K562 (cell line): ENCODE results near the gene PAFAH2. TPM values are rescaled to one million over a fixed set of nuclear protein-coding genes. Genes with fewer than 3 reads are reported as not detected.

Source experiments
- ATAC-seq: fragments of 200-7000 bp; cut with Tn5 transposase; 3 replicates; pipeline ENCODE4 v1.9.1; 2020; ENCODE audit warnings: moderate library complexity
- BruUV-seq: library from RNA; stranded (reverse); fragments of 400-500 nt; replicated peaks from 2 replicates; lab custom pipeline; 2021; lab: Mats Ljungman, UMichigan
- CTCF ChIA-PET: fragments of 300-600 bp; formaldehyde crosslinking; extraction: SDS; loops from one replicate; lab custom pipeline; 2021; ENCODE audit warnings: low intra/inter-chr PET ratio; lab: Yijun Ruan, JAX
- POLR2A ChIA-PET: fragments of 300-600, 350-650 bp; sonication (Branson Sonifier 250); formaldehyde crosslinking; extraction: SDS; loops from one replicate; lab custom pipeline; 2021; ENCODE audit warnings: antibody characterized with exemption, inconsistent platforms; lab: Yijun Ruan, JAX
- DNase-seq, 4 experiments: peaks; one replicate each; pipeline versions ENCODE4 v3.0.0 to v3.0.0-alpha.2; 2011 to 2018; ENCODE audit warnings: low spot score in 3 of 4, mixed read lengths in 3 of 4; ENCODE audit errors: extremely low read depth in 1 of 4
- FAIRE-seq: peaks from 2 replicates; lab custom pipeline; 2011; peaks lifted over from hg19 to GRCh38; lab: Jason Lieb, UNC
- H2AFZ ChIP-seq: 2 replicates; pipeline ENCODE4 v1.6.0; 2011; ENCODE audit warnings: low read depth, low read length, control low read depth, inconsistent platforms
- H3K27ac ChIP-seq: fragments of 200-600 bp; 3 replicates; pipeline ENCODE4 v1.8.0; 2011; ENCODE audit warnings: low read depth, mild to moderate bottlenecking, control low read depth, inconsistent platforms, low read length, moderate library complexity, mixed read lengths; ENCODE audit errors: extremely low read depth
- H3K27me3 ChIP-seq, 2 experiments: fragments of 300-600 bp in 1 of 2; 2 replicates in 1 of 2; 3 replicates in 1 of 2; pipeline versions ENCODE4 v1.6.0 to v1.8.0; 2011; ENCODE audit warnings: inconsistent platforms in 2 of 2, low read length in 2 of 2, mild to moderate bottlenecking in 1 of 2, mixed read lengths in 1 of 2, moderate library complexity in 1 of 2; ENCODE audit not compliant: control insufficient read depth in 2 of 2, insufficient read depth in 2 of 2
- H3K36me3 ChIP-seq: fragments of 300-600 bp; 3 replicates; pipeline ENCODE4 v1.8.0; 2011; ENCODE audit warnings: mild to moderate bottlenecking, low read length, inconsistent platforms; ENCODE audit not compliant: control insufficient read depth, insufficient read depth
- H3K4me1 ChIP-seq, 2 experiments: fragments of 200-600 bp in 1 of 2; replicated peaks in 1 of 2; 2 replicates in 1 of 2; 3 replicates in 1 of 2; pipeline versions ENCODE4 v1.5.1 to v1.8.0; 2011; ENCODE audit warnings: inconsistent platforms in 2 of 2, low read length in 2 of 2, mild to moderate bottlenecking in 1 of 2, mixed read lengths in 1 of 2, moderate library complexity in 1 of 2; ENCODE audit not compliant: control insufficient read depth in 2 of 2, insufficient read depth in 2 of 2
- H3K4me2 ChIP-seq: 2 replicates; pipeline ENCODE4 v1.6.1; 2011; ENCODE audit warnings: low read length, control low read depth, inconsistent platforms, mixed read lengths; ENCODE audit not compliant: insufficient read depth
- H3K4me3 ChIP-seq: fragments of 200-600 bp; sonication (generic), shearing (Covaris generic); 2 replicates; pipeline ENCODE4 v1.5.1; 2016; ENCODE audit warnings: control low read depth, inconsistent platforms
- H3K79me2 ChIP-seq: fragments of 200-600 bp; 3 replicates; pipeline ENCODE4 v1.8.0; 2011; ENCODE audit warnings: low read length, inconsistent platforms; ENCODE audit not compliant: control insufficient read depth, insufficient read depth
- H3K9ac ChIP-seq, 2 experiments: 2 replicates each; pipeline versions ENCODE4 v1.6.0 to v1.6.1; 2011; ENCODE audit warnings: low read depth in 2 of 2, low read length in 2 of 2, control low read depth in 1 of 2, inconsistent platforms in 1 of 2, mild to moderate bottlenecking in 1 of 2, mixed read lengths in 1 of 2; ENCODE audit not compliant: insufficient read depth in 1 of 2
- H3K9me1 ChIP-seq: one replicate; pipeline ENCODE4 v1.6.0; 2011; ENCODE audit warnings: inconsistent platforms, mild to moderate bottlenecking, low read length, moderate library complexity; ENCODE audit not compliant: control insufficient read depth, insufficient read depth
- H3K9me3 ChIP-seq: replicated peaks from 2 replicates; pipeline ENCODE4 v1.5.1; 2011; ENCODE audit warnings: low read depth, low read length, inconsistent platforms; ENCODE audit not compliant: control insufficient read depth, insufficient read depth
- H4K20me1 ChIP-seq: replicated peaks from 2 replicates; pipeline ENCODE4 v1.6.1; 2011; ENCODE audit warnings: low read length, inconsistent platforms, mixed read lengths; ENCODE audit not compliant: control insufficient read depth, insufficient read depth
- ADNP ChIP-seq: fragments of 200-800 bp; sonication (Bioruptor generic); IDR thresholded peaks from 2 replicates; pipeline ENCODE4 v1.6.1; 2016; ENCODE audit warnings: missing genetic modification characterization, missing compliant biosample characterization
- E2F8 ChIP-seq: fragments of 450-650 bp; IDR thresholded peaks from 2 replicates; pipeline ENCODE4 v1.7.1; 2018; ENCODE audit warnings: mild to moderate bottlenecking, low read depth; ENCODE audit not compliant: partially characterized antibody
- HOXB6 ChIP-seq: fragments of 250-450 bp; sonication (Bioruptor Pico); IDR thresholded peaks from 2 replicates; pipeline ENCODE4 v1.5.1; 2022; ENCODE audit warnings: mild to moderate bottlenecking, borderline replicate concordance
- JUN ChIP-seq, 2 experiments: sonication (generic) in 1 of 2; formaldehyde crosslinking in 1 of 2; IDR thresholded peaks; 2 replicates each; pipeline versions ENCODE4 v1.6.1 to v1.8.0; 2012 to 2022; ENCODE audit warnings: borderline replicate concordance in 2 of 2, mild to moderate bottlenecking in 2 of 2, improper control_type of control experiment in 1 of 2, low read depth in 1 of 2, low read length in 1 of 2, missing genetic modification reagents in 1 of 2
- MAFK ChIP-seq: IDR thresholded peaks from 2 replicates; pipeline ENCODE4 v1.6.1; 2011; ENCODE audit warnings: low read length, improper control_type of control experiment
- MYC ChIP-seq, 2 experiments: fragments of 250-450 bp in 1 of 2; sonication (Bioruptor Pico) in 1 of 2; IDR thresholded peaks; 2 replicates each; pipeline versions ENCODE4 v1.5.1 to v1.6.1; 2012 to 2021; ENCODE audit warnings: low read depth in 2 of 2, borderline replicate concordance in 1 of 2, improper control_type of control experiment in 1 of 2, low read length in 1 of 2, mild to moderate bottlenecking in 1 of 2, moderate library complexity in 1 of 2
- PCBP2 ChIP-seq: fragments of 200-400 bp; formaldehyde crosslinking; IDR thresholded peaks from 2 replicates; pipeline ENCODE4 v1.6.1; 2018; ENCODE audit warnings: low read length, low read depth, mild to moderate bottlenecking, moderate library complexity; ENCODE audit not compliant: poor library complexity, severe bottlenecking
- POLR2A ChIP-seq: fragments of 450-650 bp; conservative IDR thresholded peaks from 2 replicates; pipeline ENCODE4 v1.6.1; 2016
- PTTG1 ChIP-seq: fragments of 450-650 bp; IDR thresholded peaks from 2 replicates; pipeline ENCODE4 v1.6.1; 2016; ENCODE audit warnings: low read depth, mild to moderate bottlenecking, missing genetic modification characterization, missing compliant biosample characterization
- RBM14 ChIP-seq: fragments of 200-400 bp; formaldehyde crosslinking; IDR thresholded peaks from 2 replicates; pipeline ENCODE4 v1.6.1; 2018; ENCODE audit warnings: low read depth, mild to moderate bottlenecking, low read length, moderate library complexity, borderline replicate concordance; ENCODE audit not compliant: insufficient read depth
- SAFB ChIP-seq: fragments of 200-400 bp; formaldehyde crosslinking; IDR thresholded peaks from 2 replicates; pipeline ENCODE4 v1.6.1; 2017; ENCODE audit warnings: low read depth, low read length, borderline replicate concordance
- TGIF2 ChIP-seq: sonication (generic); formaldehyde crosslinking; IDR thresholded peaks from 2 replicates; pipeline ENCODE4 v1.8.1; 2022; ENCODE audit warnings: mild to moderate bottlenecking, missing genetic modification reagents, moderate library complexity
- ZFP30 ChIP-seq: fragments of 250-450 bp; sonication (Bioruptor Pico); IDR thresholded peaks from 2 replicates; pipeline ENCODE4 v1.8.0; 2022; ENCODE audit warnings: moderate library complexity, mild to moderate bottlenecking, inconsistent platforms, borderline replicate concordance
- ZNF175 ChIP-seq: fragments of 200-800 bp; sonication (Bioruptor generic); IDR thresholded peaks from 2 replicates; pipeline ENCODE4 v1.6.1; 2016; ENCODE audit warnings: low read depth, mild to moderate bottlenecking, missing genetic modification characterization, missing compliant biosample characterization
- ZNF408 ChIP-seq: fragments of 250-450 bp; sonication (Bioruptor Pico); IDR thresholded peaks from 2 replicates; pipeline ENCODE4 v1.4.0; 2020; ENCODE audit warnings: low read depth, mild to moderate bottlenecking, moderate library complexity
- ZNF76 ChIP-seq: fragments of 250-450 bp; sonication (Bioruptor Pico); IDR thresholded peaks from 2 replicates; pipeline ENCODE4 v1.4.0; 2020; ENCODE audit warnings: mild to moderate bottlenecking, moderate library complexity, borderline replicate concordance
- WGBS: fragments of 100-300 bp; shearing (Covaris generic); methylation state at CpG from one replicate; pipeline ENCODE4 v1.1.6; 2016; ENCODE audit warnings: low coverage, mixed read lengths; ENCODE audit not compliant: insufficient coverage; ENCODE audit errors: missing lambda C conversion rate; 5-methylcytosine and 5-hydroxymethylcytosine counted together
- in situ Hi-C: fragments of 300-500 bp; cut with MboI; formaldehyde crosslinking; loops from 4 replicates; pipeline ENCODE4 v1.15.0; 2018; ENCODE audit warnings: inconsistent platforms, mixed read lengths
- intact Hi-C: fragments of 100-400 bp; cut with micrococcal nuclease; formaldehyde crosslinking; loops from 2 replicates; pipeline ENCODE4 v1.14.2; 2022
- polyA plus RNA-seq, 8 experiments: library from polyadenylated mRNA; depleted of rRNA in 4 of 8; stranded (reverse) in 5 of 8; unstranded in 3 of 8; fragments of >200 nt; fragmentation: Nextera tagmentation in 2 of 8; fragmentation: Illumina TruSeq in 1 of 8; extraction: Ambion mirVana in 2 of 8; extraction: Trizol in 1 of 8; gene quantifications; 2 replicates each; pipeline versions ENCODE4 v1.2.1 to v1.2.3, GENCODE V29; 2011 to 2014; ENCODE audit warnings: inconsistent platforms in 1 of 8, missing spikeins in 1 of 8
- total RNA-seq, 7 experiments: library from RNA; depleted of rRNA in 6 of 7; stranded (reverse); fragments of >200 nt in 6 of 7; fragmentation: Illumina TruSeq in 2 of 7; extraction: Trizol in 2 of 7; gene quantifications; 2 replicates each; pipeline versions ENCODE4 v1.2.1 to v1.2.3, GENCODE V29; 2011 to 2021; ENCODE audit warnings: low replicate concordance in 1 of 7

The PAFAH2 gene
- total and polyA plus RNA-seq, 9 of the 15 experiments (the other 6 are each of a cell fraction or from before 2014, with no cell fraction given), result 4.2 to 10.9 (median 6.8) TPM

DNA sequence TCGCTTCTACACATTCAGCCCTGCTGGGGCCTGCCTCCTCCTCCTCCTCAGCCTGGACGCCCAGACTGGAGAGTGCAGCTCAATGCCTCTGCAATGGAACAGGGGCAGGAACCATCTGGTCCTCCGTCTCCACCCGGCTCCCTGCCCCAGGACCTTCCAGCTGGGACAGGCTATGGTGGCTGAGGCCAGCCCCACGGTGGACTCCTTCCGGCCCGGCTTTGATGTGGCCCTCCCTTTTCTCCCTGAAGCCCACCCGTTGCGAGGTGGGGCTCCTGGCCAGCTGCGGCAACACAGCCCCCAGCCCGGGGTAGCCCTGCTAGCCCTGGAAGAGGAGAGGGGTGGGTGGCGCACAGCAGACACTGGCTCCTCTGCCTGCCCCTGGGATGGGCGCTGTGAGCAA, 25.1 kb upstream of the PAFAH2 start:
- no peaks in the 10 kb centered on the region for H3K9me1 ChIP-seq
- no peaks in the 10 kb centered on the region for H4K20me1 ChIP-seq
- H2AFZ ChIP-seq, result no peak overlapping the region
- in situ Hi-C loops (no loop called here), intact Hi-C loops (no loop called here)
- ChIA-PET POLR2A (interaction anchor here (0.6 to 1.3 kb wide), 3 partner anchors 11 to 126 kb away, joined by 3 to 4 read pairs (median 3); no protein-coding TSS in a partner anchor), CTCF (no interaction called here)
- H3K27ac ChIP-seq, result no peak overlapping the region
- H3K4me3 ChIP-seq, result no peak overlapping the region
- BruUV-seq, result no TSS peak
- no peak for FAIRE-seq
- no peaks in the 10 kb centered on the region for H3K27me3 ChIP-seq
- H3K4me1 ChIP-seq, result peaks cover 7 to 29% of the 10 kb centered on the region in 2 experiments; a peak in 4 of 5 replicates
- no peaks in the 10 kb centered on the region for H3K36me3 ChIP-seq
- H3K9me3 ChIP-seq, result no peaks in the 10 kb centered on the region
- no peak overlapping the region for H3K4me2 ChIP-seq
- WGBS, result 79% methylated on average over 12 of the region's 13 CpGs
- ATAC-seq, result no peak
- no peaks in the 10 kb centered on the region for H3K79me2 ChIP-seq
- no peak for DNase-seq
- peak overlapping the region in 1 of 2 experiments; percentile 70; a peak in 2 of 4 replicates for H3K9ac ChIP-seq
- TF ChIP-seq ADNP (tag) (no peak), ZNF408 (no peak), MAFK (no peak), RBM14 (no peak), PTTG1 (tag) (no peak), HOXB6 (CRISPR knock-in tag) (no peak), JUN (IDR thresholded peaks at IDR 0.05; ENCODE audit: borderline replicate concordance, low read depth, low read length) (no peak), JUN (CRISPR knock-in tag; IDR thresholded peaks at IDR 0.05; ENCODE audit: borderline replicate concordance) (no peak), ZNF175 (CRISPR knock-in tag) (no peak), E2F8 (no peak), PCBP2 (no peak), POLR2A (no peak), ZNF76 (CRISPR knock-in tag) (no peak), MYC (IDR thresholded peaks at IDR 0.05; ENCODE audit: low read depth, low read length) (no peak), MYC (CRISPR knock-in tag; IDR thresholded peaks at IDR 0.05; ENCODE audit: borderline replicate concordance, low read depth) (no peak), SAFB (no peak), ZFP30 (CRISPR knock-in tag) (no peak), TGIF2 (CRISPR knock-in tag) (no peak)
